Esophagus squamous epithelium (tissue), 4 donors: ENCODE measurements around the gene RBM39.

Source experiments
- POLR2A ChIP-seq, 4 donors: fragments of 450-650 bp; IDR thresholded peaks; one replicate each; pipeline ENCODE4 v1.6.1; 2017; ENCODE audit warnings: antibody characterized with exemption in 4 of 4, mild to moderate bottlenecking in 4 of 4, moderate library complexity in 3 of 4
- TF ChIP-seq, protein P1 (sequence below), 6 experiments: fragments of 450-650 bp in 4 of 6; fragments of 200-600 bp in 2 of 6; sonication (generic) in 2 of 6; IDR thresholded peaks; one replicate each; pipeline ENCODE4 v1.5.1; 2016 to 2019; ENCODE audit warnings: antibody characterized with exemption in 6 of 6, mild to moderate bottlenecking in 4 of 6, moderate library complexity in 4 of 6

- TF ChIP-seq, protein P1, sequence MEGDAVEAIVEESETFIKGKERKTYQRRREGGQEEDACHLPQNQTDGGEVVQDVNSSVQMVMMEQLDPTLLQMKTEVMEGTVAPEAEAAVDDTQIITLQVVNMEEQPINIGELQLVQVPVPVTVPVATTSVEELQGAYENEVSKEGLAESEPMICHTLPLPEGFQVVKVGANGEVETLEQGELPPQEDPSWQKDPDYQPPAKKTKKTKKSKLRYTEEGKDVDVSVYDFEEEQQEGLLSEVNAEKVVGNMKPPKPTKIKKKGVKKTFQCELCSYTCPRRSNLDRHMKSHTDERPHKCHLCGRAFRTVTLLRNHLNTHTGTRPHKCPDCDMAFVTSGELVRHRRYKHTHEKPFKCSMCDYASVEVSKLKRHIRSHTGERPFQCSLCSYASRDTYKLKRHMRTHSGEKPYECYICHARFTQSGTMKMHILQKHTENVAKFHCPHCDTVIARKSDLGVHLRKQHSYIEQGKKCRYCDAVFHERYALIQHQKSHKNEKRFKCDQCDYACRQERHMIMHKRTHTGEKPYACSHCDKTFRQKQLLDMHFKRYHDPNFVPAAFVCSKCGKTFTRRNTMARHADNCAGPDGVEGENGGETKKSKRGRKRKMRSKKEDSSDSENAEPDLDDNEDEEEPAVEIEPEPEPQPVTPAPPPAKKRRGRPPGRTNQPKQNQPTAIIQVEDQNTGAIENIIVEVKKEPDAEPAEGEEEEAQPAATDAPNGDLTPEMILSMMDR (IDR thresholded peaks at IDR 0.05), result no peak
- no peak for TF ChIP-seq POLR2A (IDR thresholded peaks at IDR 0.05)
Observed at GRCh38 chr20:35720165-35721123, 21.6 kb downstream of the RBM39 start.
